ENCODE measurements around the gene CNTNAP2. TPM values are rescaled to one million over a fixed set of nuclear protein-coding genes. Genes with fewer than 3 reads are reported as not detected.

The CNTNAP2 gene
- total RNA-seq, 1 experiment from 2014 or later: 0.03 TPM

DNA sequence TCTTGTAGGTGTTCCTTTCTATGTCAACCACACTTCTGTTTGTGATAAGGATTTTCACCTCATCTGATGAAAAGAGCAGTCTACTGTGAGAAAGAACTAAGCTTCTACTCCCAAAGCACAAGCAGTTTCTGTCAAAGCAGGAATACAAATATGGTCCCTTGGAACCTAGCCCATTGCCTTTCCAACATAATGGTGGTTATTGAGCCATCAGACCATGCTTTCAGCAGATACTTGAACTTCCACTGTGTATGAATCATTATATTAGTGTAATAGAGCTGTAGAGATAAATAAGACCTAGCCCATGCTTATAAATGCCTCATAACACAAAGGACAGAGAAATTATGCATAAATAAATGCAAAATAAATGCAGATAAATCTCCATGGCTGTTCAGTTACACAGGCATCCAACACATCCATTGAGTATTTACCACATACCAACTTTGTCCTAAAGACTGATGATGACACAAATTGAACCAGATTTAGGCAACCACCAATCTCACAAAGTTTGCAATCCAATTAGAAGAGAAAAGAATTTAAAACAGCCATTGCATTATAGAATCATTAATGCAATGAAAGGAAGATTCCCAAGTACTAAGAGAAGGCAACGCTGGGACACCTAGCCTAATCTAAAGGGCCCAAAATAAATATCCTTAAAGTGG, 1744.6 kb downstream of the CNTNAP2 start:
- Histone ChIP-seq H3K27ac (ENCODE audit: low read length) (no peak overlapping the region), H3K4me1 (ENCODE audit: control insufficient read depth, insufficient read depth, low read length) (no peaks in the 10 kb centered on the region), H3K9me3 (ENCODE audit: control insufficient read depth, insufficient read depth, low read depth, low read length) (no peaks in the 10 kb centered on the region; the same call in 1 of the 2 replicates), H3K36me3 (ENCODE audit: control insufficient read depth, insufficient read depth, low read length) (no peaks in the 10 kb centered on the region), H3K27me3 (ENCODE audit: control insufficient read depth, insufficient read depth, low read length) (no peaks in the 10 kb centered on the region), H3K4me3 (ENCODE audit: low read depth in 2 of 2, low read length in 2 of 2) (no peak overlapping the region)
- CTCF ChIA-PET: no interaction called here
- no TSS peak for BruUV-seq (replicated peaks)
- POLR2A ChIA-PET: no interaction called here
- in situ Hi-C loops (cut with HindIII; ENCODE audit: low pct_unique_long_range_greater_than_20kb, low sequenced_read_pairs) (no loop called here), intact Hi-C loops (cut with micrococcal nuclease; ENCODE audit: unreplicated experiment) (no loop called here)
- ATAC-seq (no peak), DNase-seq (ENCODE audit: low read depth, low spot score) (no peak)
- TF ChIP-seq SIN3A (IDR thresholded peaks at IDR 0.05; ENCODE audit: borderline replicate concordance, insufficient read depth, low read depth, low read length): no peak
- TF ChIP-seq, protein P1, sequence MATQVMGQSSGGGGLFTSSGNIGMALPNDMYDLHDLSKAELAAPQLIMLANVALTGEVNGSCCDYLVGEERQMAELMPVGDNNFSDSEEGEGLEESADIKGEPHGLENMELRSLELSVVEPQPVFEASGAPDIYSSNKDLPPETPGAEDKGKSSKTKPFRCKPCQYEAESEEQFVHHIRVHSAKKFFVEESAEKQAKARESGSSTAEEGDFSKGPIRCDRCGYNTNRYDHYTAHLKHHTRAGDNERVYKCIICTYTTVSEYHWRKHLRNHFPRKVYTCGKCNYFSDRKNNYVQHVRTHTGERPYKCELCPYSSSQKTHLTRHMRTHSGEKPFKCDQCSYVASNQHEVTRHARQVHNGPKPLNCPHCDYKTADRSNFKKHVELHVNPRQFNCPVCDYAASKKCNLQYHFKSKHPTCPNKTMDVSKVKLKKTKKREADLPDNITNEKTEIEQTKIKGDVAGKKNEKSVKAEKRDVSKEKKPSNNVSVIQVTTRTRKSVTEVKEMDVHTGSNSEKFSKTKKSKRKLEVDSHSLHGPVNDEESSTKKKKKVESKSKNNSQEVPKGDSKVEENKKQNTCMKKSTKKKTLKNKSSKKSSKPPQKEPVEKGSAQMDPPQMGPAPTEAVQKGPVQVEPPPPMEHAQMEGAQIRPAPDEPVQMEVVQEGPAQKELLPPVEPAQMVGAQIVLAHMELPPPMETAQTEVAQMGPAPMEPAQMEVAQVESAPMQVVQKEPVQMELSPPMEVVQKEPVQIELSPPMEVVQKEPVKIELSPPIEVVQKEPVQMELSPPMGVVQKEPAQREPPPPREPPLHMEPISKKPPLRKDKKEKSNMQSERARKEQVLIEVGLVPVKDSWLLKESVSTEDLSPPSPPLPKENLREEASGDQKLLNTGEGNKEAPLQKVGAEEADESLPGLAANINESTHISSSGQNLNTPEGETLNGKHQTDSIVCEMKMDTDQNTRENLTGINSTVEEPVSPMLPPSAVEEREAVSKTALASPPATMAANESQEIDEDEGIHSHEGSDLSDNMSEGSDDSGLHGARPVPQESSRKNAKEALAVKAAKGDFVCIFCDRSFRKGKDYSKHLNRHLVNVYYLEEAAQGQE (IDR thresholded peaks at IDR 0.05; ENCODE audit: insufficient read depth in 1 of 2, low read depth in 2 of 2, low read length in 1 of 2): no peak
- no peak for TF ChIP-seq POLR2AphosphoS5 (IDR thresholded peaks at IDR 0.05; ENCODE audit: low read depth, low read length)
- TF ChIP-seq, protein P2, sequence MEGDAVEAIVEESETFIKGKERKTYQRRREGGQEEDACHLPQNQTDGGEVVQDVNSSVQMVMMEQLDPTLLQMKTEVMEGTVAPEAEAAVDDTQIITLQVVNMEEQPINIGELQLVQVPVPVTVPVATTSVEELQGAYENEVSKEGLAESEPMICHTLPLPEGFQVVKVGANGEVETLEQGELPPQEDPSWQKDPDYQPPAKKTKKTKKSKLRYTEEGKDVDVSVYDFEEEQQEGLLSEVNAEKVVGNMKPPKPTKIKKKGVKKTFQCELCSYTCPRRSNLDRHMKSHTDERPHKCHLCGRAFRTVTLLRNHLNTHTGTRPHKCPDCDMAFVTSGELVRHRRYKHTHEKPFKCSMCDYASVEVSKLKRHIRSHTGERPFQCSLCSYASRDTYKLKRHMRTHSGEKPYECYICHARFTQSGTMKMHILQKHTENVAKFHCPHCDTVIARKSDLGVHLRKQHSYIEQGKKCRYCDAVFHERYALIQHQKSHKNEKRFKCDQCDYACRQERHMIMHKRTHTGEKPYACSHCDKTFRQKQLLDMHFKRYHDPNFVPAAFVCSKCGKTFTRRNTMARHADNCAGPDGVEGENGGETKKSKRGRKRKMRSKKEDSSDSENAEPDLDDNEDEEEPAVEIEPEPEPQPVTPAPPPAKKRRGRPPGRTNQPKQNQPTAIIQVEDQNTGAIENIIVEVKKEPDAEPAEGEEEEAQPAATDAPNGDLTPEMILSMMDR (IDR thresholded peaks at IDR 0.05): no peak
- TF ChIP-seq TCF7L2 (IDR thresholded peaks at IDR 0.05; ENCODE audit: low read depth, low read length): no peak

DNA sequence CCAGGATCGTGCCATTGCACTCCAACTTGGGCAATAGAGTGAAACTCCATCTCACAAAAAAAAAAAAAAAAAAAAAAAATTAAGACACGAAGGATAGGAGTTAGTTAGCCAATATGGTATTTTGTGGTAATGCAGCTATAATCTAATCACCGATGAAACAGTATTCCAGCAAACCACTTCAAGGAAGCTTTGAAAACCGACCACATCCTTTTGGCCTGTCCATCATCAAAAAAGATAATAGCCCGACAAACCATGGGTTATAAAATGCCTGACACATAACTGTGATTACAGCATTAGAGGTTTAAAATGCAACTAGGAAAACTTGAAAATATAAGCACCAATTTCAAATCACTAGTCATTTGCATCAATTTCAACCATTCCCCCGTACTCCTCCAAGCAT, 1745.3 kb downstream of the CNTNAP2 start:
- H3K9me3 ChIP-seq (ENCODE audit: control insufficient read depth, insufficient read depth, low read depth, low read length): no peaks in the 10 kb centered on the region
- no peaks in the 10 kb centered on the region for H3K27me3 ChIP-seq (ENCODE audit: control insufficient read depth, insufficient read depth, low read length)
- ATAC-seq (no peak), DNase-seq (ENCODE audit: low read depth, low spot score) (no peak)
- in situ Hi-C loops (cut with HindIII; ENCODE audit: low pct_unique_long_range_greater_than_20kb, low sequenced_read_pairs) (no loop called here), intact Hi-C loops (cut with micrococcal nuclease; ENCODE audit: unreplicated experiment) (no loop called here)
- CTCF ChIA-PET: interaction anchor here (0.5 kb wide), 1 partner anchor 665 kb away, joined by 4 read pairs; no protein-coding TSS in a partner anchor
- BruUV-seq (replicated peaks): no TSS peak
- no peak for TF ChIP-seq SIN3A (IDR thresholded peaks at IDR 0.05; ENCODE audit: borderline replicate concordance, insufficient read depth, low read depth, low read length)
- TF ChIP-seq TCF7L2 (IDR thresholded peaks at IDR 0.05; ENCODE audit: low read depth, low read length): no peak
- TF ChIP-seq POLR2AphosphoS5 (IDR thresholded peaks at IDR 0.05; ENCODE audit: low read depth, low read length): no peak
- TF ChIP-seq, protein P1 (IDR thresholded peaks at IDR 0.05; ENCODE audit: insufficient read depth in 1 of 2, low read depth in 2 of 2, low read length in 1 of 2): no peak
- TF ChIP-seq, protein P2 (IDR thresholded peaks at IDR 0.05): no peak
- H3K27ac ChIP-seq (ENCODE audit: low read length): no peak overlapping the region
- H3K36me3 ChIP-seq (ENCODE audit: control insufficient read depth, insufficient read depth, low read length): no peaks in the 10 kb centered on the region
- H3K4me3 ChIP-seq (ENCODE audit: low read depth in 2 of 2, low read length in 2 of 2): no peak overlapping the region
- POLR2A ChIA-PET: interaction anchor here (0.6 kb wide), 1 partner anchor 23 kb away, joined by 7 read pairs; no protein-coding TSS in a partner anchor
- H3K4me1 ChIP-seq (ENCODE audit: control insufficient read depth, insufficient read depth, low read length): no peaks in the 10 kb centered on the region
